ENCODE results near the gene LZTS3.
"Not testable (repeated sequence)": the region's sequence is repeated elsewhere in the genome, so short reads cannot be mapped to it uniquely, and the experiment has no call there.

Gene LZTS3

GRCh38 chr20:3135507-3136070 lies 37.8 kb downstream of the LZTS3 start:
- TF ChIP-seq CTCF (conservative IDR thresholded peaks at IDR 0.05) = no peak
- no peak overlapping the region for H3K27ac ChIP-seq

- TF ChIP-seq CTCF (conservative IDR thresholded peaks at IDR 0.05) = no peak
These were observed 39.2 kb downstream of the LZTS3 start for GRCh38 chr20:3134151-3134550.

GRCh38 chr20:3133155-3133554 lies 40.2 kb downstream of the LZTS3 start:
- no peak for TF ChIP-seq CTCF (conservative IDR thresholded peaks at IDR 0.05)
- no peak overlapping the region for H3K27ac ChIP-seq

More at GRCh38 chr20:3134151-3134550, 39.2 kb downstream of the LZTS3 start:
- H3K27ac ChIP-seq = no peak overlapping the region

- no peak overlapping the region for H3K27ac ChIP-seq
- no peak for TF ChIP-seq CTCF (conservative IDR thresholded peaks at IDR 0.05)
These were observed 43.2 kb downstream of the LZTS3 start for GRCh38 chr20:3130051-3130600.

GRCh38 chr20:3129094-3129493 lies 44.3 kb downstream of the LZTS3 start:
- H3K27ac ChIP-seq = no peak overlapping the region
- no peak for TF ChIP-seq CTCF (conservative IDR thresholded peaks at IDR 0.05)

- TF ChIP-seq CTCF (conservative IDR thresholded peaks at IDR 0.05) = no peak
- H3K27ac ChIP-seq = no peak overlapping the region
These were observed 44.9 kb downstream of the LZTS3 start for GRCh38 chr20:3128275-3128984.

GRCh38 chr20:3126527-3126859 lies 46.9 kb downstream of the LZTS3 start:
- no peak for TF ChIP-seq CTCF (conservative IDR thresholded peaks at IDR 0.05)
- H3K27ac ChIP-seq = no peak overlapping the region

GRCh38 chr20:3125776-3126526 lies 47.4 kb downstream of the LZTS3 start:
- H3K27ac ChIP-seq = not testable (repeated sequence)

- H3K27ac ChIP-seq = not testable (repeated sequence)
These were observed 48.4 kb downstream of the LZTS3 start for GRCh38 chr20:3124773-3125560.

GRCh38 chr20:3124163-3124562 lies 49.2 kb downstream of the LZTS3 start:
- H3K27ac ChIP-seq = not testable (repeated sequence)

Measured in VCaP (cell line).